Measurements from ENCODE around the gene HPSE2.
A peak's percentile ranks its signal among the peaks of the same experiment; 100 is the strongest.

The HPSE2 gene

GRCh38 chr10:98478430-98479222, 757.0 kb downstream of the HPSE2 start:
- DNase-seq, result no peak
- no peak for TF ChIP-seq POLR2A (IDR thresholded peaks at IDR 0.05; ENCODE audit: low read length)
- no peak for TF ChIP-seq GATA1 (IDR thresholded peaks at IDR 0.05; ENCODE audit: low read depth, low read length)

GRCh38 chr10:98477861-98478260, 757.8 kb downstream of the HPSE2 start:
- no peak for DNase-seq
- TF ChIP-seq POLR2A (IDR thresholded peaks at IDR 0.05; ENCODE audit: low read length) (no peak), GATA1 (IDR thresholded peaks at IDR 0.05; ENCODE audit: low read depth, low read length) (no peak)

GRCh38 chr10:98474628-98475027, 761.0 kb downstream of the HPSE2 start:
- no peak for TF ChIP-seq POLR2A (IDR thresholded peaks at IDR 0.05; ENCODE audit: low read length)
- no peak for TF ChIP-seq GATA1 (IDR thresholded peaks at IDR 0.05; ENCODE audit: low read depth, low read length)
- no peak for DNase-seq

GRCh38 chr10:98472196-98472595, 763.5 kb downstream of the HPSE2 start:
- DNase-seq, result no peak
- TF ChIP-seq GATA1 (IDR thresholded peaks at IDR 0.05; ENCODE audit: low read depth, low read length), result no peak
- no peak for TF ChIP-seq POLR2A (IDR thresholded peaks at IDR 0.05; ENCODE audit: low read length)

GRCh38 chr10:98470850-98471249, 764.8 kb downstream of the HPSE2 start:
- TF ChIP-seq GATA1 (IDR thresholded peaks at IDR 0.05; ENCODE audit: low read depth, low read length) (no peak), POLR2A (IDR thresholded peaks at IDR 0.05; ENCODE audit: low read length) (no peak)
- no peak for DNase-seq

GRCh38 chr10:98469001-98469931, 766.4 kb downstream of the HPSE2 start:
- DNase-seq, result no peak
- TF ChIP-seq POLR2A (IDR thresholded peaks at IDR 0.05; ENCODE audit: low read length), result no peak
- TF ChIP-seq GATA1 (IDR thresholded peaks at IDR 0.05; ENCODE audit: low read depth, low read length), result no peak

- DNase-seq, result peak; percentile 93 to 94
- TF ChIP-seq GATA1 (IDR thresholded peaks at IDR 0.05; ENCODE audit: low read depth, low read length) (no peak), POLR2A (IDR thresholded peaks at IDR 0.05; ENCODE audit: low read length) (no peak)
Measured at GRCh38 chr10:98467506-98468318, 767.9 kb downstream of the HPSE2 start.

GRCh38 chr10:98466861-98467505, 768.7 kb downstream of the HPSE2 start:
- TF ChIP-seq GATA1 (IDR thresholded peaks at IDR 0.05; ENCODE audit: low read depth, low read length) (no peak), POLR2A (IDR thresholded peaks at IDR 0.05; ENCODE audit: low read length) (no peak)
- DNase-seq, result peak; percentile 87 to 89

- TF ChIP-seq POLR2A (IDR thresholded peaks at IDR 0.05; ENCODE audit: low read length) (no peak), GATA1 (IDR thresholded peaks at IDR 0.05; ENCODE audit: low read depth, low read length) (no peak)
- no peak for DNase-seq
Measured at GRCh38 chr10:98465866-98466265, 769.8 kb downstream of the HPSE2 start.

- peak; percentile 94 for DNase-seq
- TF ChIP-seq GATA1 (IDR thresholded peaks at IDR 0.05; ENCODE audit: low read depth, low read length) (no peak), POLR2A (IDR thresholded peaks at IDR 0.05; ENCODE audit: low read length) (peak; percentile 35)
Measured at GRCh38 chr10:98463976-98464754, 771.5 kb downstream of the HPSE2 start.

GRCh38 chr10:98463016-98463415, 772.6 kb downstream of the HPSE2 start:
- peak; percentile 56 for TF ChIP-seq POLR2A (IDR thresholded peaks at IDR 0.05; ENCODE audit: low read length)
- TF ChIP-seq GATA1 (IDR thresholded peaks at IDR 0.05; ENCODE audit: low read depth, low read length), result peak; percentile 27
- peak; percentile 91 to 95 for DNase-seq

GRCh38 chr10:98461500-98461842, 774.2 kb downstream of the HPSE2 start:
- no peak for TF ChIP-seq GATA1 (IDR thresholded peaks at IDR 0.05; ENCODE audit: low read depth, low read length)
- TF ChIP-seq POLR2A (IDR thresholded peaks at IDR 0.05; ENCODE audit: low read length), result no peak

More at GRCh38 chr10:98461500-98461842, 774.2 kb downstream of the HPSE2 start:
- DNase-seq, result peak in 1 of 2 experiments; percentile 55
